ENCODE data around the gene ITGB3BP. TPM values are rescaled to one million over a fixed set of nuclear protein-coding genes. Genes with fewer than 3 reads are reported as not detected.
A peak's percentile ranks its signal among the peaks of the same experiment; 100 is the strongest.

The ITGB3BP gene
- total and polyA plus RNA-seq, 10 donors, result 17.5 to 31.4 (median 22.0) TPM

GRCh38 chr1:63466759-63467158, 56.3 kb downstream of the ITGB3BP start:
- WGBS, 5 donors, result 92 to 96% (median 94%) methylated on average over 3 of the region's 3 CpGs

GRCh38 chr1:63466181-63466580, 56.8 kb downstream of the ITGB3BP start:
- no peak for DNase-seq
- TF ChIP-seq POLR2AphosphoS5 (IDR thresholded peaks at IDR 0.05) (no peak), POLR2A (IDR thresholded peaks at IDR 0.05) (no peak), CTCF (IDR thresholded peaks at IDR 0.05 in 8 of 11, conservative IDR thresholded peaks at IDR 0.05 in 3 of 11) (no peak)
- peaks cover 0 to 11% (median 0%) of the 10 kb centered on the region in 6 donors for H3K36me3 ChIP-seq
- intact Hi-C loops (cut with DNase I; ENCODE audit: low total_unique reads), result no loop called here
- H3K27me3 ChIP-seq (replicated peaks in 1 of 7), result no peaks in the 10 kb centered on the region
- H3K4me1 ChIP-seq, result no peaks in the 10 kb centered on the region
- 83 to 91% (median 87%) methylated on average over 7 of the region's 7 CpGs for WGBS, 5 donors
- peaks cover 0 to 32% (median 24%) of the 10 kb centered on the region in 8 donors for H3K9me3 ChIP-seq
- H3K27ac ChIP-seq, result peak overlapping the region in 2 of 8 donors; percentile 2 to 76
- no peak overlapping the region for H3K4me3 ChIP-seq

More at GRCh38 chr1:63466759-63467158, 56.3 kb downstream of the ITGB3BP start:
- Histone ChIP-seq H3K27ac (peak overlapping the region in 2 of 8 donors; percentile 38 to 76), H3K9me3 (peaks cover 0 to 26% (median 19%) of the 10 kb centered on the region in 8 donors), H3K27me3 (replicated peaks in 1 of 7) (no peaks in the 10 kb centered on the region), H3K4me1 (no peaks in the 10 kb centered on the region), H3K4me3 (no peak overlapping the region), H3K36me3 (peaks cover 0 to 6% (median 0%) of the 10 kb centered on the region in 6 donors)
- intact Hi-C loops (cut with DNase I; ENCODE audit: low total_unique reads), result no loop called here
- TF ChIP-seq POLR2AphosphoS5 (IDR thresholded peaks at IDR 0.05) (no peak), CTCF (IDR thresholded peaks at IDR 0.05 in 8 of 11, conservative IDR thresholded peaks at IDR 0.05 in 3 of 11) (no peak), POLR2A (IDR thresholded peaks at IDR 0.05) (no peak)
- DNase-seq, result no peak

- H3K27me3 ChIP-seq (replicated peaks in 1 of 7), result no peaks in the 10 kb centered on the region
- peak overlapping the region in 5 of 8 donors; percentile 43 to 82 (median 72) for H3K27ac ChIP-seq
- TF ChIP-seq CTCF (IDR thresholded peaks at IDR 0.05 in 8 of 11, conservative IDR thresholded peaks at IDR 0.05 in 3 of 11), result no peak
- no peak for TF ChIP-seq POLR2AphosphoS5 (IDR thresholded peaks at IDR 0.05)
- TF ChIP-seq POLR2A (IDR thresholded peaks at IDR 0.05), result no peak
- no peaks in the 10 kb centered on the region for H3K4me1 ChIP-seq
- H3K36me3 ChIP-seq, result peaks cover 0 to 11% (median 0%) of the 10 kb centered on the region in 6 donors
- WGBS, 5 donors, result 55 to 81% (median 73%) methylated on average over 3 of the region's 3 CpGs
- intact Hi-C loops (cut with DNase I; ENCODE audit: low total_unique reads), result no loop called here
- no peak overlapping the region for H3K4me3 ChIP-seq
- H3K9me3 ChIP-seq, result peaks cover 0 to 17% (median 15%) of the 10 kb centered on the region in 8 donors
- DNase-seq, result no peak
Measured at GRCh38 chr1:63463248-63463647, 59.8 kb downstream of the ITGB3BP start.

GRCh38 chr1:63461661-63462230, 61.3 kb downstream of the ITGB3BP start:
- 100% methylated on average over 1 of the region's 1 CpG for WGBS, 5 donors
- H3K27ac ChIP-seq, result peak overlapping the region in 1 of 8 donors; percentile 82
- no peak overlapping the region for H3K4me3 ChIP-seq
- H3K4me1 ChIP-seq, result no peaks in the 10 kb centered on the region
- DNase-seq, result no peak
- TF ChIP-seq CTCF (IDR thresholded peaks at IDR 0.05 in 8 of 11, conservative IDR thresholded peaks at IDR 0.05 in 3 of 11) (no peak), POLR2A (IDR thresholded peaks at IDR 0.05) (no peak), POLR2AphosphoS5 (IDR thresholded peaks at IDR 0.05) (no peak)
- peaks cover 0 to 17% (median 15%) of the 10 kb centered on the region in 8 donors for H3K9me3 ChIP-seq
- H3K27me3 ChIP-seq (replicated peaks in 1 of 7), result no peaks in the 10 kb centered on the region
- peaks cover 0 to 18% (median 0%) of the 10 kb centered on the region in 6 donors for H3K36me3 ChIP-seq
- intact Hi-C loops (cut with DNase I; ENCODE audit: low total_unique reads), result no loop called here

Measured in spleen (tissue), 11 donors.